ENCODE data around the gene PRDM13.

The PRDM13 gene

GRCh38 chr6:99608059-99608885, 1.6 kb downstream of the PRDM13 start:
- TF ChIP-seq RAD21 (IDR thresholded peaks at IDR 0.05; ENCODE audit: low read depth) (no peak), ZBTB7A (IDR thresholded peaks at IDR 0.05; ENCODE audit: low read depth) (no peak), FOXM1 (IDR thresholded peaks at IDR 0.05; ENCODE audit: borderline replicate concordance, low read depth) (no peak), EGR1 (IDR thresholded peaks at IDR 0.05) (no peak), CEBPB (IDR thresholded peaks at IDR 0.05) (no peak), MAX (IDR thresholded peaks at IDR 0.05) (no peak)

GRCh38 chr6:99608886-99609482, 2.4 kb downstream of the PRDM13 start:
- TF ChIP-seq FOXM1 (IDR thresholded peaks at IDR 0.05; ENCODE audit: borderline replicate concordance, low read depth) (no peak), TCF12 (IDR thresholded peaks at IDR 0.05; ENCODE audit: low read depth) (no peak), YY1 (IDR thresholded peaks at IDR 0.05; ENCODE audit: low read depth) (no peak), ZBTB7A (IDR thresholded peaks at IDR 0.05; ENCODE audit: low read depth) (no peak), RAD21 (IDR thresholded peaks at IDR 0.05; ENCODE audit: low read depth) (no peak), REST (IDR thresholded peaks at IDR 0.05; ENCODE audit: low read depth) (no peak), EP300 (IDR thresholded peaks at IDR 0.05; ENCODE audit: borderline replicate concordance) (no peak), NFIC (IDR thresholded peaks at IDR 0.05) (no peak), CREB1 (IDR thresholded peaks at IDR 0.05; ENCODE audit: low read depth) (no peak), MAX (IDR thresholded peaks at IDR 0.05) (no peak), TAF1 (IDR thresholded peaks at IDR 0.05; ENCODE audit: low read depth) (no peak), USF1 (IDR thresholded peaks at IDR 0.05) (no peak), TEAD4 (IDR thresholded peaks at IDR 0.05) (no peak), EGR1 (IDR thresholded peaks at IDR 0.05) (no peak), CEBPB (IDR thresholded peaks at IDR 0.05) (no peak)

GRCh38 chr6:99609905-99610489, 3.4 kb downstream of the PRDM13 start:
- TF ChIP-seq EGR1 (IDR thresholded peaks at IDR 0.05) (no peak), NFIC (IDR thresholded peaks at IDR 0.05) (no peak), EP300 (IDR thresholded peaks at IDR 0.05; ENCODE audit: borderline replicate concordance) (no peak), ZBTB7A (IDR thresholded peaks at IDR 0.05; ENCODE audit: low read depth) (no peak), RAD21 (IDR thresholded peaks at IDR 0.05; ENCODE audit: low read depth) (no peak), REST (IDR thresholded peaks at IDR 0.05; ENCODE audit: low read depth) (no peak), CREB1 (IDR thresholded peaks at IDR 0.05; ENCODE audit: low read depth) (no peak), TAF1 (IDR thresholded peaks at IDR 0.05; ENCODE audit: low read depth) (no peak), MAX (IDR thresholded peaks at IDR 0.05) (no peak), TCF12 (IDR thresholded peaks at IDR 0.05; ENCODE audit: low read depth) (no peak), CEBPB (IDR thresholded peaks at IDR 0.05) (no peak)

- no peak for TF ChIP-seq MAX (IDR thresholded peaks at IDR 0.05)
- TF ChIP-seq TEAD4 (IDR thresholded peaks at IDR 0.05) = no peak
- no peak for TF ChIP-seq ZBTB7A (IDR thresholded peaks at IDR 0.05; ENCODE audit: low read depth)
- no peak for TF ChIP-seq NFIC (IDR thresholded peaks at IDR 0.05)
- TF ChIP-seq TCF12 (IDR thresholded peaks at IDR 0.05; ENCODE audit: low read depth) = no peak
- TF ChIP-seq CREB1 (IDR thresholded peaks at IDR 0.05; ENCODE audit: low read depth) = no peak
- no peak for TF ChIP-seq RAD21 (IDR thresholded peaks at IDR 0.05; ENCODE audit: low read depth)
- TF ChIP-seq FOXM1 (IDR thresholded peaks at IDR 0.05; ENCODE audit: borderline replicate concordance, low read depth) = no peak
- no peak for TF ChIP-seq USF1 (IDR thresholded peaks at IDR 0.05)
- TF ChIP-seq TAF1 (IDR thresholded peaks at IDR 0.05; ENCODE audit: low read depth) = no peak
- no peak for TF ChIP-seq EGR1 (IDR thresholded peaks at IDR 0.05)
- TF ChIP-seq YY1 (IDR thresholded peaks at IDR 0.05; ENCODE audit: low read depth) = no peak
- TF ChIP-seq EP300 (IDR thresholded peaks at IDR 0.05; ENCODE audit: borderline replicate concordance) = no peak
- no peak for TF ChIP-seq REST (IDR thresholded peaks at IDR 0.05; ENCODE audit: low read depth)
- TF ChIP-seq CEBPB (IDR thresholded peaks at IDR 0.05) = no peak
Measured at GRCh38 chr6:99611148-99611547, 4.5 kb downstream of the PRDM13 start.

All from Ishikawa (cell line).